MV-4-11 (cell line): ENCODE measurements around the gene NOS3.
"Not testable (repeated sequence)": the region's sequence is repeated elsewhere in the genome, so short reads cannot be mapped to it uniquely, and the experiment has no call there.

ENCODE experiments used
- DNase-seq: peaks from one replicate; lab custom pipeline; 2025; lab: John Stamatoyannopoulos, UW

The NOS3 gene

GRCh38 chr7:151000897-151001495 lies 10.2 kb downstream of the NOS3 start:
- peak; percentile 43 for DNase-seq

GRCh38 chr7:151001546-151001945 lies 10.7 kb downstream of the NOS3 start:
- no peak for DNase-seq

DNA sequence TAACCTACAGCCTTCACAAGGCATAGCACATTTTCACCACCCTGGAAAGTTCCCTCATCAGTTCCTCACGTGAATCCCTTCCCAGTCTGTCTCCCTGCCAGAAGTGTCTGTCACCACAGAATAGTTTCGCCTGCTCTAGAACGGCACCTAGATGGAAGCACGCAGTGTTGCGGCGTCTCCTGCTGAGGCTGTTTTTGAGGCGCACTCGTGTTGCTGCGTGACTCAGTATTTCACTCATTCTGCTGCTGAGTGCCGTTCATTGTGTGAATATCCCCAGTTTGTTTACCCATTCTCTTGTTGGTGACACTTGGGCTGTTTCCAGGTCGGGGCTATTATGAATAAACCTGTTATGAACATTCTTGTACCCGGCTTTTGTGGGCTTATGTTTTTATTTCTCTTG lies 12.8 kb downstream of the NOS3 start:
- no peak for DNase-seq

DNA sequence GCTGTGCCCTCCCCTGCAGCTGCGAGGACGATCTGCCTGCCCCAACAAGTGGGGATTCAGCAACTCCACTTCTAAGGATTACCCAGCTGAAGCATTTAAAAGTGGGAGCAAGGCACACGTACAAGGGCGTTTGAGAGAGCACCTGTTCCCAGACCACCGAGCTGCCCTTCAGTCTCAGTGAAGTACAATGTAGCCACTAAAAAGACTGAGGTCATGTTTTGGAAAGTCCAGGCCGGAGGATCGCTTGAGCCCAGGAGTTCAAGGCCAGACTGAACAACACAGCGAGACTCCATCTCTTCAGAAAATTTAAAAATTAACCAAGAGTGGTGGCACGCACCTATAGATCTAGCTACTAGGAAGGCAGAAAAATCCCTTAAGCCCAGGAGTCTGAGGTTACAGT lies 14.7 kb downstream of the NOS3 start:
- DNase-seq: no peak

- no peak for DNase-seq
Measured at GRCh38 chr7:151006590-151007300, 15.9 kb downstream of the NOS3 start.

DNA sequence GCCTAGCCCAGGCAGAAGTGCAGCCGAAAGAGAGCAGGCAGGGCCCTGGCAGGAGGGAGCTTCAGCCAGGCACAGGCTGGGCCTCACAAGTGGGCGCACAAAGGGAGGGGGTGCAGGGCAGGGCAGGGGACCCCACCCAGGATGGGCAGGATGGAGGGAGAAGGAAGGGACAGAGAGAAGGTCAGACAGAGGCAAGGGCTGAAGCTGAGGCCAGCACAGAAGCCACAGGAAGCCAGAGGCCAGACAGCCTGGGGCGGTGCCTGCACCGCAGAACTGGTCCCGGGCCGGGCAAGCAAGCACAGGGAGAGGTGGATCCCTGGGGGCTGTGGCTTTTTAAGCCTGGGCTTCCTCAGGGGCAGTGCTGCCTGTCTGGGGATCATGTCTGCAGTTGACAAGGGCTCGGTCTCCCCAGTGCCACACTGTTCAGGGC lies 16.7 kb downstream of the NOS3 start:
- no peak for DNase-seq

DNA sequence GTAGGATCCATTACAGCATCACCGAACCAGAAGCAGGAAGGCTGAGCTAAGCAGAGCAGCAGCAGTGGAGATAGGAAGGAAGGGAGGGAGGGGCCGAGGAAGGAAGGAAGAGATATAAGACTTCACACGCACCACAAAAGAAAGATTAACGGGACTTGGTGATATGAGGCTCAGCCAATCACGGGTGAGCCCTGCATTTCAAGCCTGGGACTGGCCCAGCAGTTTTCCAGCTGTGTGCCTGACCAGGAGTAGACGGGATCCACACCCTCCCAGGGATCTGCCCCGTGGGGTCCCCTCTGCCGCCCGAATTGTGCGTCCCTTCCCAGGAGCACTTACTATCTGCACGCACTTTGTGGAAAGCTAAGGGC lies 17.3 kb downstream of the NOS3 start:
- peak; percentile 57 for DNase-seq

DNA sequence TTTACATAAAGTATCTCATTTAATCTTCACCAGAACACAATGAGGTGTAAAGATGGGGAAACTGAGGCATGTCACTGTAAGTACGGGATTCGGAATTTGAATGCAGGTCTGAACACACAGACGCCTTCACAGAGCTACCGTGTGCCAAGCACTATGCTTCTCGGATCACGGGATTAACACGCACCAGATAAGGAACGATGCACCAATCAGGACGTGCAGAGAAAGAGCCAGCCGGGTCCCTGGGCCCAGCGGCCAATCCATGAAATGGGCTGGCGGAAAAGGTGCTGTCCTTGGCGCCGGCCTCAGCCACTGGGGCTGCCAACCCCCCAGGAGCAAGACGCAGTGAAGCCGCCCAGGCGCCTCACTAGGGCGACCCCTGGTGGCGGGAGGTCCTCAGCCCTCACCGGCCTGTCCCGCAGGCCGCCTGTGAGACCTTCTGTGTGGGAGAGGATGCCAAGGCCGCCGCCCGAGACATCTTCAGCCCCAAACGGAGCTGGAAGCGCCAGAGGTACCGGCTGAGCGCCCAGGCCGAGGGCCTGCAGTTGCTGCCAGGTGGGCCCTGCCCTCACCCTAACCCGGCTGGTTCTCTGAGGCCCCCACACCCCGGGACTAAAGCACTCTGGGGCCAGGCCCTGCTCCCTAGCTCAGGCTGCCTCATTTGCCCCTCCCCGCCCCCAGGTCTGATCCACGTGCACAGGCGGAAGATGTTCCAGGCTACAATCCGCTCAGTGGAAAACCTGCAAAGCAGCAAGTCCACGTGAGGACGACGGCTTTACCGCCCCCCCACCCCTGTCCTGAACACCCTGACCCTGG lies 17.9 kb downstream of the NOS3 start:
- peak; percentile 74 for DNase-seq

DNA sequence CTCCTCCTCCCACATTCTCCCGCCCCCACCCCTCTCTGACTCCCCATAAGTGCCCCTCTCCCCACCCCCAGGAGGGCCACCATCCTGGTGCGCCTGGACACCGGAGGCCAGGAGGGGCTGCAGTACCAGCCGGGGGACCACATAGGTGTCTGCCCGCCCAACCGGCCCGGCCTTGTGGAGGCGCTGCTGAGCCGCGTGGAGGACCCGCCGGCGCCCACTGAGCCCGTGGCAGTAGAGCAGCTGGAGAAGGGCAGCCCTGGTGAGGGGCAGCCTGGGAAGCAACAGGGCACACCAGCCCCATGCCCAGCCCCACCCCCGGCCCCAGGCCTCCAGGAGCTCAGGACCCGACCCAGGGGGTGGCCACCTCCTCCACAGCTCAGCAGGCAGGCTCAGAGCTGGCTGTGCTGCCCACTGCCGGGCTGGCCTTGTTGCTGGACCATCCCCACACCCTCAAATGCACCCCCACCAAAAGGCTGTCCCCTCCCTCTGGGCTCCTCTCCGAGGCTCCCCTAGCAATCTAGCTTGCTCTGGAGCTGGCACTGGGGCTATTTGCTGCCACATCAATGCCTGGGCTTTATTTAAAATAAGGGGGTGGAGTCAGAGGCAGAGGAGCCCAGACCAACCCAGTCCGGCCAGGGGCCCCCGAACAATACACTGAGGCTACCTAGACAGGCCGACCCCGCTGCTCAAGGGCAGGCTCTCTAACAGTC lies 18.7 kb downstream of the NOS3 start:
- no peak for DNase-seq

DNA sequence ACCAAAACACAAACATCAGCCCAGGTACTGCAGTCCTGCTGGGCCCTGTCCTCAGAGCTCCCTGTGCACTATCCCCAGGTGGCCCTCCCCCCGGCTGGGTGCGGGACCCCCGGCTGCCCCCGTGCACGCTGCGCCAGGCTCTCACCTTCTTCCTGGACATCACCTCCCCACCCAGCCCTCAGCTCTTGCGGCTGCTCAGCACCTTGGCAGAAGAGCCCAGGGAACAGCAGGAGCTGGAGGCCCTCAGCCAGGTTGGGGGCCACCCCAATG lies 19.2 kb downstream of the NOS3 start:
- no peak for DNase-seq

DNA sequence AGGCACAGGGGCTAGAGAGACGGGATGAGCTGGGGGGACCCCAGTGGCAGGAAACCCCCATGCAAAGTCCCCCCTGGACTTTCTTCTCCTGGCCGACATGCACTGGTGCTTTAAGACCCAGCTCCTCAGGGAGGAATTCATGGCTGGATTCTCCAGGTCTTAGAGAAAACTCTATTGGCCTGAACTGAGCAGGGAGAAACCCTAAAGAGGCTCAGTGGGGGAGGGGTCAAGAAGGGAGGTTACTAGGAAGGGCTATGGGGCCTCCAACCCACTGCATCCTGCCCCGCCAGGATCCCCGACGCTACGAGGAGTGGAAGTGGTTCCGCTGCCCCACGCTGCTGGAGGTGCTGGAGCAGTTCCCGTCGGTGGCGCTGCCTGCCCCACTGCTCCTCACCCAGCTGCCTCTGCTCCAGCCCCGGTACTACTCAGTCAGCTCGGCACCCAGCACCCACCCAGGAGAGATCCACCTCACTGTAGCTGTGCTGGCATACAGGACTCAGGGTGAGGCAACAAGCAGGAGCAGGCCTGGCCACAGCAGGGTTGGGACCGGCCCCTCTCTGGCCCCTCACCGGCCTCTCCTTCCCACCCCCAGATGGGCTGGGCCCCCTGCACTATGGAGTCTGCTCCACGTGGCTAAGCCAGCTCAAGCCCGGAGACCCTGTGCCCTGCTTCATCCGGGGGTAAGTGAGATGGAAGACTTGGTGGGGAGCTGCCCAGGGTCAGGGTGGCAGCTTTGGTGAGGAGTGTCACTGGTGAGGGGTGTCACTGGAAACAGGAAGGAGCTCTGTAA lies 19.7 kb downstream of the NOS3 start:
- peak; percentile 36 for DNase-seq

- peak; percentile 50 for DNase-seq
Measured at GRCh38 chr7:151011097-151011409, 20.2 kb downstream of the NOS3 start.

DNA sequence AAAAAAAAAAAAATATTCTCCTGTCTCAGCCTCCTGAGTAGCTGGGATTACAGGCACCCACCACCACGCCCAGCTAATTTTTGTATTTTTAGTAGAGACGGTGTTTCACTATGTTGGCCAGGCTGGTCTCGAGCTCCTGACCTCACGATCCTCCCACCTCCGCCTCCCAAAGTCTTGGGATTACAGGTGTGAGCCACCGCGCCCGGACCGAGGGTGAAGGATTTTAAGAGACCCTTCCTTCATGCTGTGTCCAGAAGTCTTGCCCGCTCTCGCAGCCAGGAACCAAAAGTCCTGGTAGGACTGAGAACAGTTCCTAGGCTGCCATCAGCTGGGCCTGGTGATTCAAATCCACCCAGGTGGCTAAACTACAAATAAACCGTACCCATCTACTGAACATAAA lies 20.8 kb downstream of the NOS3 start:
- not testable (repeated sequence) for DNase-seq

GRCh38 chr7:151012031-151012692 lies 21.3 kb downstream of the NOS3 start:
- DNase-seq: no peak

- DNase-seq: no peak
Measured at GRCh38 chr7:151012911-151013347, 22.1 kb downstream of the NOS3 start.

- no peak for DNase-seq
Measured at GRCh38 chr7:151013356-151013732, 22.5 kb downstream of the NOS3 start.

- DNase-seq: peak; percentile 71
Measured at GRCh38 chr7:151013733-151014497, 23.1 kb downstream of the NOS3 start.

GRCh38 chr7:151014950-151015349 lies 24.1 kb downstream of the NOS3 start:
- no peak for DNase-seq

GRCh38 chr7:151015967-151016366 lies 25.1 kb downstream of the NOS3 start:
- no peak for DNase-seq

GRCh38 chr7:151016505-151016904 lies 25.7 kb downstream of the NOS3 start:
- no peak for DNase-seq

DNA sequence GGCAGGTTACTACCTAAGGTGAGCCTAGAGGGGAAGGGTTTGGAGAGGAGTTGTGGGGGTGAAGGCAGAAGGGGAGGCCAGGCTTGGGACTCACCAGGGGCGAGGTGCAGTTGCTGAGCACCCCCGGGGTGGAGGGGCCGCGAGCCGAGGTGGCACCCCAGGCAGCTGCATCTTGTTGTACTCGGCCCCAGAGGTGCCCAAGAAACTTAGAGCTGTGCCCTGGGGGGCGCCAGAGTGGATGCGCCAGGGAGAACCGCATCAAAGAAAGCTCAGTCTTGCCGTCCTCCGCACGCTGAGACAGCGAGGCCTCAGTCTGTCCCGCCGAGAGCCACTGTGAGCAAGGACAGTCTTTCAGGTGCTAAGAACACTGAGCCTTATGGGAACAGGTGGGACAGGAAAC lies 26.1 kb downstream of the NOS3 start:
- no peak for DNase-seq
